ENCODE results near the gene LRP8. TPM values are rescaled to one million over a fixed set of nuclear protein-coding genes. Genes with fewer than 3 reads are reported as not detected.

The LRP8 gene
- total and polyA plus RNA-seq, 2 of the 4 experiments (the other 2 are of a cell fraction): 12.0 to 12.1 TPM

DNA sequence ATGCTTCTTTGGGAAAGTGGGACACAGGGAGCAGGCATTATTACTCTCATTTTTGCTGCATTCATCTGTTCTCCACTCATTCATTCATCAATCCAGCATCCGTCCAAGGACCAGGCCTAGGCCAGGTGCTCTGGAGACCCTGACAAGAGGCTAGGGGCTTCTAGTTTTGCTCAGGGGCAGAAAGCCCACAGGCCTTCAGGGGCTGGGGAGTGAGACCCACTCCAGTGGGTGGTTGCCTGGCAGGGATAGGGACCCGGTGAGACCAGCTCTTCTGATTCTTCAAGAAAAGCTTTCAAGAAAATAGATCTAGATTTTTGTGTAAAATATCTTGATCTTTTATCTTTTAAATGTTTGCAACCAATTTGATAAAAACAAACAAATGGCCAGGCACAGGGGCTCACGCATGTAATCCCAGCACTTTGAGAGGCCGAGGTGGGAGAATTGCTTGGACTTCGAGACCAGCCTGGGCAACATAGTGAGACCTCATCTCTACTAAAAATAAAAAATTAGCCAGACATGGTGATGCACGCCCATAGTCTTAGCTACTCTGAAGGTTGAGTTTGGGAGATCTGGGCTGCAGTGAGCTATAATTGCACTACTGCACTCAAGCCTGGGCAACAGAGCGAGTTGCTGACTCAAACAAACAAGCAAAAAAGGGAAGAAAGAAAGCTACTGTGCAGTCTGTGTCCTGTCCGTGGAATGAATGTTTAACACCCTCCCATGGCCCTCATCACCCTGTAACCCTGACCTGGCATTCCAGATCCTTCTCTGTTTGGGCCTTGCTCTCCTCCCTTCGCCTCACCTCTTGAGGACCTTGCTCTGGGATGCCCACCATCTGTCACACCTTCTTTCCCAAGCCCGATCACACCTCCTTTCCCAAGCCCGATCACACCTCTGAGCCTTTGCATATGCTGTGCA is 17.3 kb upstream of the LRP8 start:
- in situ Hi-C loops (cut with MboI; ENCODE audit: low sequenced_read_pairs): no loop called here
- Histone ChIP-seq H2BK5ac (ENCODE audit: low read depth, low read length, poor library complexity, severe bottlenecking) (no peak overlapping the region), H3K4me1 (ENCODE audit: control insufficient read depth, insufficient read depth, low read length) (peaks cover 5% of the 10 kb centered on the region; the same call in 1 of the 2 replicates), H3K36me3 (ENCODE audit: control insufficient read depth, insufficient read depth, low read length) (no peaks in the 10 kb centered on the region), H4K5ac (ENCODE audit: low read depth, low read length) (no peak overlapping the region), H3K27me3 (ENCODE audit: control insufficient read depth, insufficient read depth, low read length) (peaks cover 26% of the 10 kb centered on the region), H3K18ac (ENCODE audit: low read depth, low read length) (no peak overlapping the region), H4K91ac (ENCODE audit: insufficient read depth, low read depth, low read length) (no peak overlapping the region), H2AK5ac (ENCODE audit: low read depth, low read length) (no peak overlapping the region), H3K27ac (ENCODE audit: insufficient read depth, low read length) (no peak overlapping the region), H3K9me3 (ENCODE audit: control insufficient read depth, insufficient read depth, low read length) (no peaks in the 10 kb centered on the region), H4K20me1 (ENCODE audit: insufficient read depth, low read length) (no peaks in the 10 kb centered on the region), H3K9ac (ENCODE audit: low read depth, low read length) (no peak overlapping the region), H2AFZ (replicated peaks; ENCODE audit: low read length, poor library complexity) (no peak overlapping the region), H2AK9ac (replicated peaks; ENCODE audit: low read depth, low read length, poor library complexity) (no peak overlapping the region), H3K4me3 (ENCODE audit: insufficient read depth, low read depth, low read length) (no peak overlapping the region), H2BK20ac (ENCODE audit: low read depth, low read length) (no peak overlapping the region), H3K56ac (ENCODE audit: extremely low read depth, insufficient read depth, low read length) (no peak overlapping the region), H3K14ac (replicated peaks; ENCODE audit: low read depth, low read length) (no peak overlapping the region), H2BK15ac (ENCODE audit: low read depth, low read length) (no peak overlapping the region), H3K23ac (ENCODE audit: low read depth, low read length) (no peak overlapping the region), H2BK120ac (ENCODE audit: low read depth, low read length) (no peak overlapping the region), H3K4ac (ENCODE audit: low read depth, low read length) (no peak overlapping the region), H3K9me1 (ENCODE audit: insufficient read depth, low read length) (0 out of 2 replicates have a peak, but pooled peaks cover 3% of the 10 kb centered on the region), H3K79me1 (ENCODE audit: low read depth in 1 of 2, low read length in 2 of 2) (no peaks in the 10 kb centered on the region), H3K4me2 (ENCODE audit: low read depth, low read length) (no peak overlapping the region), H4K8ac (ENCODE audit: low read depth in 2 of 2, low read length in 2 of 2) (no peak overlapping the region)
- intact Hi-C loops (cut with micrococcal nuclease): no loop called here
- ChIA-PET CTCF (no interaction called here), POLR2A (ENCODE audit: unreplicated experiment) (no interaction called here)
- TF ChIP-seq RFX5 (IDR thresholded peaks at IDR 0.05; ENCODE audit: low read depth, low read length) (no peak), FOS (IDR thresholded peaks at IDR 0.05; ENCODE audit: low read depth, low read length) (no peak), MAFK (IDR thresholded peaks at IDR 0.05; ENCODE audit: low read depth, low read length) (no peak), RAD21 (IDR thresholded peaks at IDR 0.05; ENCODE audit: low read length) (no peak), NFE2L2 (IDR thresholded peaks at IDR 0.05; ENCODE audit: low read depth, low read length) (no peak)
- ATAC-seq (ENCODE audit: low read depth): no peak
- DNase-seq: no peak
- dilution Hi-C loops (cut with HindIII; ENCODE audit: low sequenced_read_pairs, unreplicated experiment): no loop called here
- WGBS, 2 experiments (ENCODE audit: extremely low coverage in 2 of 2, insufficient read length in 1 of 2): 50% methylated on average over 2 of the region's 11 CpGs; no CpG with 5 or more reads in 1 of the 2 experiments
- no TSS peak for BruUV-seq (replicated peaks)

Data from IMR-90 (cell line).